Measurements from ENCODE around the gene NDUFAF2. TPM values are rescaled to one million over a fixed set of nuclear protein-coding genes. Genes with fewer than 3 reads are reported as not detected.
A peak's percentile ranks its signal among the peaks of the same experiment; 100 is the strongest.

NDUFAF2 gene
- total and polyA plus RNA-seq, 2 of the 13 experiments (the other 11 are each of a cell fraction or from before 2014, with no cell fraction given): 34.0 to 78.4 TPM

- Histone ChIP-seq H3K79me2 (ENCODE audit: insufficient read depth, low read length) (peaks cover 49% of the 10 kb centered on the region), H3K4me1 (ENCODE audit: insufficient read depth, low read length) (no peaks in the 10 kb centered on the region), H3K36me3 (replicated peaks in 1 of 2; ENCODE audit: control insufficient read depth in 1 of 2, insufficient read depth in 2 of 2, low read length in 2 of 2) (no peaks in the 10 kb centered on the region), H3K9ac (ENCODE audit: insufficient read depth, low read depth, low read length) (no peak overlapping the region), H3K27me3 (ENCODE audit: control insufficient read depth in 1 of 2, insufficient read depth in 2 of 2, low read length in 2 of 2) (no peaks in the 10 kb centered on the region), H3K27ac (ENCODE audit: extremely low read length, insufficient read depth, low read length) (no peak overlapping the region), H2AFZ (ENCODE audit: low read length) (no peak overlapping the region), H3K4me2 (ENCODE audit: low read depth, low read length) (no peak overlapping the region), H4K20me1 (ENCODE audit: insufficient read depth, low read length) (no peaks in the 10 kb centered on the region), H3K9me3 (ENCODE audit: low read length) (peaks cover 3% of the 10 kb centered on the region; the same call in 1 of the 2 replicates), H3K4me3 (replicated peaks in 1 of 3; ENCODE audit: insufficient read depth in 1 of 3, low read depth in 2 of 3, low read length in 3 of 3) (no peak overlapping the region)
- DNase-seq (ENCODE audit: low spot score) (no peak), ATAC-seq (no peak), FAIRE-seq (no peak)
- POLR2A ChIA-PET: interaction anchor here (1.7 kb wide), 1 partner anchor 15 kb away, joined by 6 read pairs; the partner anchor contains the start of genes ERCC8 and NDUFAF2
- intact Hi-C loops (cut with micrococcal nuclease; ENCODE audit: unreplicated experiment): no loop called here
- no TSS peak for BruUV-seq (replicated peaks)
- WGBS (ENCODE audit: low lambda C conversion rate): 54% methylated on average over 2 of the region's 2 CpGs
- 0 out of 2 replicates have a peak, but pooled peaks have one; percentile 18 for TF ChIP-seq CTCF (CRISPR knock-in tag; IDR thresholded peaks at IDR 0.05)
- no peak for TF ChIP-seq LCORL (IDR thresholded peaks at IDR 0.05)
- no peak for TF ChIP-seq LCORL (CRISPR knock-in tag; IDR thresholded peaks at IDR 0.05)
- peak; percentile 35; the same call in 1 of the 2 replicates for TF ChIP-seq STAG1 (CRISPR knock-in tag; IDR thresholded peaks at IDR 0.05)
- CTCF ChIA-PET (ENCODE audit: low intra/inter-chr PET ratio, low total read pairs): interaction anchor here (1.4 kb wide), 1 partner anchor 282 kb away, joined by 5 read pairs; no protein-coding TSS in a partner anchor
- in situ Hi-C loops (cut with HindIII; ENCODE audit: extremely low pct_ligation_motif_present, low pct_unique_long_range_greater_than_20kb): loop anchor here (25.0 kb wide), 1 partner anchor 977 kb away; no protein-coding TSS in a partner anchor
These were observed 15.6 kb downstream of the NDUFAF2 start for GRCh38 chr5:60960591-60960990.

GRCh38 chr5:60961685-60962084 lies 16.7 kb downstream of the NDUFAF2 start:
- no peak for FAIRE-seq
- in situ Hi-C loops (cut with HindIII; ENCODE audit: extremely low pct_ligation_motif_present, low pct_unique_long_range_greater_than_20kb): loop anchor here (25.0 kb wide), 1 partner anchor 976 kb away; no protein-coding TSS in a partner anchor
- peaks cover 51% of the 10 kb centered on the region for H3K79me2 ChIP-seq (ENCODE audit: insufficient read depth, low read length)

More at GRCh38 chr5:60961685-60962084, 16.7 kb downstream of the NDUFAF2 start:
- no peak for DNase-seq (ENCODE audit: low spot score)
- H3K9me3 ChIP-seq (ENCODE audit: low read length): peaks cover 14% of the 10 kb centered on the region
- no peak overlapping the region for H3K4me3 ChIP-seq (replicated peaks in 1 of 3; ENCODE audit: insufficient read depth in 1 of 3, low read depth in 2 of 3, low read length in 3 of 3)
- no peaks in the 10 kb centered on the region for H3K27me3 ChIP-seq (ENCODE audit: control insufficient read depth in 1 of 2, insufficient read depth in 2 of 2, low read length in 2 of 2)
- 80% methylated on average over 2 of the region's 2 CpGs for WGBS (ENCODE audit: low lambda C conversion rate)
- intact Hi-C loops (cut with micrococcal nuclease; ENCODE audit: unreplicated experiment): no loop called here
- POLR2A ChIA-PET: interaction anchor here (1.7 kb wide), 1 partner anchor 16 kb away, joined by 6 read pairs; the partner anchor contains the start of genes ERCC8 and NDUFAF2
- no peaks in the 10 kb centered on the region for H4K20me1 ChIP-seq (ENCODE audit: insufficient read depth, low read length)
- TF ChIP-seq CEBPB (IDR thresholded peaks at IDR 0.05; ENCODE audit: borderline replicate concordance, low read depth, low read length): peak; percentile 51; the same call in 1 of the 2 replicates
- TF ChIP-seq, protein P1, sequence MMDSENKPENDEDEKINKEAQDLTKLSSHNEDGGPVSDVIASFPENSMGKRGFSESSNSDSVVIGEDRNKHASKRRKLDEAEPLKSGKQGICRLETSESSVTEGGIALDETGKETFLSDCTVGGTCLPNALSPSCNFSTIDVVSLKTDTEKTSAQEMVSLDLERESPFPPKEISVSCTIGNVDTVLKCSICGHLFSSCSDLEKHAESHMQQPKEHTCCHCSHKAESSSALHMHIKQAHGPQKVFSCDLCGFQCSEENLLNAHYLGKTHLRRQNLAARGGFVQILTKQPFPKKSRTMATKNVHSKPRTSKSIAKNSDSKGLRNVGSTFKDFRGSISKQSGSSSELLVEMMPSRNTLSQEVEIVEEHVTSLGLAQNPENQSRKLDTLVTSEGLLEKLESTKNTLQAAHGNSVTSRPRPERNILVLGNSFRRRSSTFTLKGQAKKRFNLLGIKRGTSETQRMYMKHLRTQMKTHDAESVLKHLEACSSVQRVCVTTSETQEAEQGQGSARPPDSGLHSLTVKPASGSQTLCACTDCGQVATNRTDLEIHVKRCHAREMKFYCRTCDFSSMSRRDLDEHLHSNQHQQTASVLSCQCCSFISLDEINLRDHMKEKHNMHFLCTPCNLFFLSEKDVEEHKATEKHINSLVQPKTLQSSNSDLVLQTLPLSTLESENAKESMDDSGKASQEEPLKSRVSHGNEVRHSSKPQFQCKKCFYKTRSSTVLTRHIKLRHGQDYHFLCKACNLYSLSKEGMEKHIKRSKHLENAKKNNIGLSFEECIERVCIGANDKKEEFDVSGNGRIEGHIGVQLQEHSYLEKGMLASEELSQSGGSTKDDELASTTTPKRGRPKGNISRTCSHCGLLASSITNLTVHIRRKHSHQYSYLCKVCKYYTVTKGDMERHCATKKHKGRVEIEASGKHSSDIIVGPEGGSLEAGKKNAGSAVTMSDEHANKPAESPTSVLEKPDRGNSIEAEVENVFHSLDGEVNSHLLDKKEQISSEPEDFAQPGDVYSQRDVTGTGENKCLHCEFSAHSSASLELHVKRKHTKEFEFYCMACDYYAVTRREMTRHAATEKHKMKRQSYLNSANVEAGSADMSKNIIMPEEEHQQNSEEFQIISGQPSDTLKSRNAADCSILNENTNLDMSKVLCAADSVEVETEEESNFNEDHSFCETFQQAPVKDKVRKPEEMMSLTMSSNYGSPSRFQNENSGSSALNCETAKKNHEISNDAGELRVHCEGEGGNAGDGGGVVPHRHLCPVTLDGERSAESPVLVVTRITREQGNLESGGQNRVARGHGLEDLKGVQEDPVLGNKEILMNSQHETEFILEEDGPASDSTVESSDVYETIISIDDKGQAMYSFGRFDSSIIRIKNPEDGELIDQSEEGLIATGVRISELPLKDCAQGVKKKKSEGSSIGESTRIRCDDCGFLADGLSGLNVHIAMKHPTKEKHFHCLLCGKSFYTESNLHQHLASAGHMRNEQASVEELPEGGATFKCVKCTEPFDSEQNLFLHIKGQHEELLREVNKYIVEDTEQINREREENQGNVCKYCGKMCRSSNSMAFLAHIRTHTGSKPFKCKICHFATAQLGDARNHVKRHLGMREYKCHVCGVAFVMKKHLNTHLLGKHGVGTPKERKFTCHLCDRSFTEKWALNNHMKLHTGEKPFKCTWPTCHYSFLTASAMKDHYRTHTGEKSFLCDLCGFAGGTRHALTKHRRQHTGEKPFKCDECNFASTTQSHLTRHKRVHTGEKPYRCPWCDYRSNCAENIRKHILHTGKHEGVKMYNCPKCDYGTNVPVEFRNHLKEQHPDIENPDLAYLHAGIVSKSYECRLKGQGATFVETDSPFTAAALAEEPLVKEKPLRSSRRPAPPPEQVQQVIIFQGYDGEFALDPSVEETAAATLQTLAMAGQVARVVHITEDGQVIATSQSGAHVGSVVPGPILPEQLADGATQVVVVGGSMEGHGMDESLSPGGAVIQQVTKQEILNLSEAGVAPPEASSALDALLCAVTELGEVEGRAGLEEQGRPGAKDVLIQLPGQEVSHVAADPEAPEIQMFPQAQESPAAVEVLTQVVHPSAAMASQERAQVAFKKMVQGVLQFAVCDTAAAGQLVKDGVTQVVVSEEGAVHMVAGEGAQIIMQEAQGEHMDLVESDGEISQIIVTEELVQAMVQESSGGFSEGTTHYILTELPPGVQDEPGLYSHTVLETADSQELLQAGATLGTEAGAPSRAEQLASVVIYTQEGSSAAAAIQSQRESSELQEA (CRISPR knock-in tag; IDR thresholded peaks at IDR 0.05; ENCODE audit: not compliant biosample characterization): no peak
- H3K27ac ChIP-seq (ENCODE audit: extremely low read length, insufficient read depth, low read length): no peak overlapping the region
- H2AFZ ChIP-seq (ENCODE audit: low read length): no peak overlapping the region
- BruUV-seq (replicated peaks): no TSS peak
- no peaks in the 10 kb centered on the region; a peak in 1 of 5 replicates for H3K36me3 ChIP-seq (replicated peaks in 1 of 2; ENCODE audit: control insufficient read depth in 1 of 2, insufficient read depth in 2 of 2, low read length in 2 of 2)
- no peaks in the 10 kb centered on the region for H3K4me1 ChIP-seq (ENCODE audit: insufficient read depth, low read length)
- CTCF ChIA-PET (ENCODE audit: low intra/inter-chr PET ratio, low total read pairs): no interaction called here
- no peak overlapping the region for H3K4me2 ChIP-seq (ENCODE audit: low read depth, low read length)
- H3K9ac ChIP-seq (ENCODE audit: insufficient read depth, low read depth, low read length): no peak overlapping the region
- ATAC-seq: no peak
